ENCODE data around the gene ARFGAP2.

ARFGAP2 gene

GRCh38 chr11:47187723-47188122 is 11.0 kb upstream of the ARFGAP2 start:
- FAIRE-seq (no peak), DNase-seq (ENCODE audit: low spot score) (no peak)

- DNase-seq (ENCODE audit: low spot score) (peak; percentile 27), FAIRE-seq (no peak)
Measured at GRCh38 chr11:47186700-47187695, 10.3 kb upstream of the ARFGAP2 start.

- FAIRE-seq (no peak), DNase-seq (ENCODE audit: low spot score) (peak; percentile 89)
Measured at GRCh38 chr11:47186076-47186699, 9.5 kb upstream of the ARFGAP2 start, which contains the start of gene PACSIN3. Gene PACSIN3 (minus strand): TSS chr11:47186434. CDS start chr11:47182727, 3,707 bp downstream.

GRCh38 chr11:47185305-47186075 is 8.8 kb upstream of the ARFGAP2 start:
- FAIRE-seq: peak; percentile 17
- DNase-seq (ENCODE audit: low spot score): peak; percentile 68

DNA sequence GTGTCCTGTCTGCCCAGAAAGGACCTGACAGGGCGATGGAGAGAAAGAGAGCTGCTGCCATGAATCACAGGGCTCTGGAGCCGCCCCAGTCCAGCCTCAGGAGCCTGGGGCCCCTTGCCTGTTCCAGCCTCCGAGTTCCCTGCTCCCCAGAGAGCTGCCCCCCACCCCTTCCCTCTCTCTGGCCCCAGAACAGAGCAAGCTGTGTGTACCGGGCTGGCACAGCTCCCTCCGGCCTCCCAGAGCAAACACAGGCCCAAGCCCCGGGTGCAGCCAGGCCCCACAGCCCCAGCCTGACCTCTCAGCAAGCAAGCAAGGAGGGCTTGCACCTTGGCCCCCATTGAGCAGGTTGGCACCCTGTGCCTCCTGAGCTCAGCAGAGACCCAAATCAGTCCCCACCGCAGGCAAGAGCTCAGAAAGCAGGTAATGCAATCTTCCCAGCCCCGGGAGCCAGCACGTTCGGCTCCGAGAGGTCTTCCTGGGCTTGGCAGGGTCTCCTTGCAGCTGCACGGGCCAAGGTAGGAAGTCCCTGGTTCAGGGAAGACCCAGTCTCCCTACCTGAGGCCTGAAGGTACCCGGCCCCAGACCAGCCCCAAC is 8.1 kb upstream of the ARFGAP2 start:
- no peak for FAIRE-seq
- no peak for DNase-seq (ENCODE audit: low spot score)

- no peak for DNase-seq (ENCODE audit: low spot score)
- FAIRE-seq: no peak
Measured at GRCh38 chr11:47183969-47184368, 7.3 kb upstream of the ARFGAP2 start.

DNA sequence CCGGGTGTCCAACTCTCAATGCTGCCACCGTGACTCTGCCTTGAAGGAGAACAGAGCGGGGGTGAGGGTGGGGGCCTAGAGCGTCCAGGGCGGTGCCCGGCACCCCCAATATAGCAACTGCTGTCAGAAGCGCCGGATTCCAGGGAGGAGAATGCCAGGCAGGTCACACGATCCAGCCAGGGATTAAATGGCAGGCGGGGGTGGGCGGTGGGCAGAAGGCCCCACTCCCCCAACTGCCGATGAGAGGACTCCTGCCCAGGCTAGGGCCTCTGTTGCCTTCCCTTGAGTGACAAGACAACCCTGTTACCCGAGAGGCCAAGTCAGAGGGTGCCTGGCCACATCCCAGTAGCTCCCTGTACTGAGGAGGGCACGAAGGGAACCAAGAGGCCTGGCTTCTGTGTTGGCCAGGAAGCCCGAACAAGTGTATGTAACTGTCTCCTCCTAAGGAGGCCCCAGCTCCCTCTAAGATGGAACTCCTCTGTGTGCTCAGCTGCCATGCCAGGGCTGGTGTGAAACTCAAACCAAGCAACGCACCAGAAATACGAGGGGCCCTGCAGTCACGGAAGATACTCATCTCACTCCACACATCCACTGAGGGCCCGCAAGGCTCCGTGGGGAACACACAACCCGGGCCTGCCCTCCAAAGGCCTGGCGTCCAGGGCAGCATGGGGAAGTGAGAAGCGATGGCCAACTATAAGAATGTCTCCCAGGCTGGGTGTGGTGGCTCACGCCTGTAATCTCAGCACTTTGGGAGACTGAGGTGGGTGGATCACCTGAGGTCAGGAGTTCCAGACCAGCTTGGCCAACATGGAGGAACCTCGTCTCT is 6.6 kb upstream of the ARFGAP2 start:
- FAIRE-seq: no peak

GRCh38 chr11:47182380-47182779 is 5.7 kb upstream of the ARFGAP2 start:
- DNase-seq (ENCODE audit: low spot score) (no peak), FAIRE-seq (no peak)

More for the DNA sequence above, 6.6 kb upstream of the ARFGAP2 start:
- no peak for DNase-seq (ENCODE audit: low spot score)

GRCh38 chr11:47181271-47181670 is 4.6 kb upstream of the ARFGAP2 start:
- no peak for FAIRE-seq
- no peak for DNase-seq (ENCODE audit: low spot score)

GRCh38 chr11:47180006-47180787 is 3.5 kb upstream of the ARFGAP2 start:
- DNase-seq (ENCODE audit: low spot score): no peak
- no peak for FAIRE-seq

GRCh38 chr11:47179655-47179991 is 2.9 kb upstream of the ARFGAP2 start:
- FAIRE-seq (no peak), DNase-seq (ENCODE audit: low spot score) (peak; percentile 52)

DNA sequence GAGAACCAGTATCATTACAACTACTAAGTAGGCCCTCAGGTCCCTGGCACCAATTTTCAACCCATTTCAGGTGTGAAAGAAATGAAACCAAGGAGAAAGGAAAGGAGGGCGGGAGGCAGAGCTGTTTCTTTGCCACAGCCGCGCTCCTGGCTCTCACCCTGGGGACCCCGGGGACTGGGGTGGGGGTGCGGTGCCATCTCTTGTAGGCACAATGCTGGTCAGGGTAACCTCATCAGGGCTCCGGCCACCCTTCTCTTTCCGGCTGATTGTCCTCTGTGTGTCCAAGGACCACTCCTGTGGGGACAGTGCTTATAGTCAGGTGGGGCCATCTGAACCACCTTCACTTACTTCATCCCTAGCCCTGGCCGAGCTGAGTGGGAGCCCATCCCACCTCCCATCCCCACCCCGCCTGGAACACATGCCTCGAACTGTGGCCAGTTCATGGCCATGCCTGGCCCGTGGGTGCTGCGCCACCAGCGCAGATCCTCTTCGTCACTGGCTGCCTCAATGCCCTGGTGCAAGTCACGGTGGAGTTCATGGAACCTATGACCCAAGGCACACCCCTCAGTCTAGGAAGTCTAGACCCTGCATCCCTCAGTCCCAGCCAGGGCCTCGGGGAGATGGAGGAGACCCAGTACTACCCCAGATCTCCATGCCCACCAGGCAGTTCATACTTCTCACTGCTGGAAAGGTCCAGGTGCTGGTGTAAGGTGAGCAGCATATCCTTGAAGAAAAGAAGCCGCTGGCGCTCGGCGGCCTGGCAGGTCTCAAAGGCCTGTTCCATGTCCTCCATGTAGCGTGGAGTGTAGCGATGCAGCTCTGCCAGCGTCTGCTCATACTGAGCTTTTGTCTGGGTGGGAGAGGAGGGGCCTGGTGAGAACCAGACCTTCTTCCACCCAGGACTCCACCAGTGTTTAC is 2.3 kb upstream of the ARFGAP2 start:
- FAIRE-seq (no peak), DNase-seq (ENCODE audit: low spot score) (no peak)

GRCh38 chr11:47178316-47178715 is 1.6 kb upstream of the ARFGAP2 start:
- DNase-seq (ENCODE audit: low spot score): no peak
- FAIRE-seq: no peak

DNA sequence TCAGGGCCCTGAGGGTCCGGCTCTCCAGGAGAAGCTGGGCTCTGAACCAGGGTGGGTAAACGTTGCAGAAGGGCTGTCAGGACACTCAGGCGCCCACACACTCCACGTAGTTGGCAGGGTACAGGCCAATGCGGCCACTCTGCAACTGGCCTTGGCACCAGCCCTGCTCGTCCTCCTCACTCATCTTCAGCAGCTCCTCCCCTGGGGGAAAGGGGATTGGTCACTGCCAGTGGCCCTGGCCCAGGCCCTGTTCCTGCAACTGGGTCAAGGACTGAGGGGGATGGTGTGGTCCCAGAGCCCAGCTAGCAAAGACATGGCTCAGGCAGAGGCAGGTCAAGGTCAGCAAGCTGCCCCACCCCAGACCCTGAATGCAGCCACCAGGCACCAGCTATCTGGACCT is 1.2 kb upstream of the ARFGAP2 start:
- no peak for DNase-seq (ENCODE audit: low spot score)
- FAIRE-seq: no peak

GRCh38 chr11:47177229-47177845 is 658 bp upstream of the ARFGAP2 start:
- no peak for FAIRE-seq
- DNase-seq (ENCODE audit: low spot score): peak; percentile 75

GRCh38 chr11:47175746-47176327 is 842 bp downstream of the ARFGAP2 start:
- FAIRE-seq: no peak
- DNase-seq (ENCODE audit: low spot score): no peak

DNA sequence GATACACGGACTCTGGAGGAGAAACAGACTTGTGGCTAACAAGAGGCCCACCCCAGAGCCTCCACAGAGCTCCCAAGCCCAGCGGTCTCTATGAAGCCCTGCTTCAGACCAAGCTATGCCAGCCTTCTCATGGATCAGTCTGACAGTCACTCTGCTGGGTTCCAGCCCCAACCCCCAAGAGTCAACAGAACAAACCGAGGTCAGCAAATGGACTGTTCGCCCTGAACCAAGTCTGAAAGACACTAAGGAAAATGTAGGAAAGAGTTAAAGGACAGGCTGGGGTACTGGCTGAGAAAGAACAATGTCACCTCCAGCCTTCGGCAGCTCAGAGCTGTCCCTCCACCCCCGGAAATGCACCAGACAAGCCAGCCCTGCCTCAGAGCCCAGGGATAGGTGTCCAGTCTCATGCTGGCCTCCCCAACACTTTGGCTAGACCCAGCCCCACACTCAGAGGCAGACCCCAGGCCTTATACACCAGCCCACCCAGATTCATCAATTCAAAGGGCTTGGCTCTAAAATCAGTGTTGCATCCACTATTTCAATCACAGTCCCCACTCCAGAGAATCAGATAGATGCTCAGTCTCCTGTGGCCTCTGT is 3.8 kb downstream of the ARFGAP2 start:
- DNase-seq (ENCODE audit: low spot score): no peak
- no peak for FAIRE-seq
